ENCODE data around the gene KLK7. TPM values are rescaled to one million over a fixed set of nuclear protein-coding genes. Genes with fewer than 3 reads are reported as not detected.

Gene KLK7
- polyA plus RNA-seq, 4 donors = 4.1 to 23.3 (median 4.6) TPM

GRCh38 chr19:50939596-50939995 is 44.1 kb downstream of the KLK7 start:
- no peak for DNase-seq (ENCODE audit: low read depth in 4 of 4, low spot score in 3 of 4)

GRCh38 chr19:50933640-50934039 is 50.1 kb downstream of the KLK7 start:
- DNase-seq (ENCODE audit: low read depth in 4 of 4, low spot score in 3 of 4) = no peak

GRCh38 chr19:50932690-50933083 is 51.0 kb downstream of the KLK7 start:
- no peak for DNase-seq (ENCODE audit: low read depth in 4 of 4, low spot score in 3 of 4)

- DNase-seq (ENCODE audit: low read depth in 4 of 4, low spot score in 3 of 4) = no peak
Observed at GRCh38 chr19:50932018-50932689, 51.6 kb downstream of the KLK7 start.

GRCh38 chr19:50931023-50931422 is 52.7 kb downstream of the KLK7 start:
- DNase-seq (ENCODE audit: low read depth in 4 of 4, low spot score in 3 of 4) = no peak

- no peak for DNase-seq (ENCODE audit: low read depth in 4 of 4, low spot score in 3 of 4)
Observed at GRCh38 chr19:50928831-50929230, 54.9 kb downstream of the KLK7 start.

Other genes starting within 250 kb of the KLK7 start
- not detected for gene GPR32, start 213.5 kb downstream of the KLK7 start, polyA plus RNA-seq (ENCODE audit: insufficient read length in 4 of 4)
- gene ACP4, start 193.5 kb downstream of the KLK7 start, polyA plus RNA-seq (ENCODE audit: insufficient read length in 4 of 4) = under 1 TPM in 2 of 4 donors, not detected in 2; 0.10 to 0.29 TPM
- gene KLK1, start 160.1 kb downstream of the KLK7 start, polyA plus RNA-seq (ENCODE audit: insufficient read length in 4 of 4) = 1 to 10 TPM; 1.2 to 2.1 (median 1.4) TPM
- gene KLK15, start 150.3 kb downstream of the KLK7 start, polyA plus RNA-seq (ENCODE audit: insufficient read length in 4 of 4) = not detected
- under 1 TPM in 3 of 4 donors, not detected in 1; 0.47 to 0.88 (median 0.66) TPM for gene KLK3, start 129.0 kb downstream of the KLK7 start, polyA plus RNA-seq (ENCODE audit: insufficient read length in 4 of 4)
- under 1 TPM in 2 of 4 donors, not detected in 2; 0.26 to 0.38 TPM for gene KLK2, start 110.5 kb downstream of the KLK7 start, polyA plus RNA-seq (ENCODE audit: insufficient read length in 4 of 4)
- not detected for gene KLK4, start 72.5 kb downstream of the KLK7 start, polyA plus RNA-seq (ENCODE audit: insufficient read length in 4 of 4)
- 1 to 10 TPM; 1.0 to 3.5 (median 1.8) TPM for gene KLK5, start 30.9 kb downstream of the KLK7 start, polyA plus RNA-seq (ENCODE audit: insufficient read length in 4 of 4)
- 10 to 100 TPM; 30.9 to 56.0 (median 34.5) TPM for gene KLK6, start 14.3 kb downstream of the KLK7 start, polyA plus RNA-seq (ENCODE audit: insufficient read length in 4 of 4)
- 10 to 100 TPM in 1 of 4 donors, 1 to 10 TPM in 3; 1.4 to 39.7 (median 3.3) TPM for gene KLK8, start 17.7 kb upstream of the KLK7 start, polyA plus RNA-seq (ENCODE audit: insufficient read length in 4 of 4)
- gene KLK10, start 35.8 kb upstream of the KLK7 start, polyA plus RNA-seq (ENCODE audit: insufficient read length in 4 of 4) = 1 to 10 TPM in 1 of 4 donors, under 1 TPM in 3; 0.20 to 6.1 (median 0.42) TPM
- gene KLK11, start 42.7 kb upstream of the KLK7 start, polyA plus RNA-seq (ENCODE audit: insufficient read length in 4 of 4) = 1 to 10 TPM in 1 of 4 donors, under 1 TPM in 3; 0.40 to 1.1 (median 0.46) TPM
- not detected for gene KLK12, start 51.1 kb upstream of the KLK7 start, polyA plus RNA-seq (ENCODE audit: insufficient read length in 4 of 4)
- under 1 TPM; 0.31 to 0.74 (median 0.68) TPM for gene KLK13, start 81.2 kb upstream of the KLK7 start, polyA plus RNA-seq (ENCODE audit: insufficient read length in 4 of 4)
- gene KLK14, start 99.0 kb upstream of the KLK7 start, polyA plus RNA-seq (ENCODE audit: insufficient read length in 4 of 4) = under 1 TPM; 0.14 to 0.67 (median 0.37) TPM
- gene CTU1, start 124.5 kb upstream of the KLK7 start, polyA plus RNA-seq (ENCODE audit: insufficient read length in 4 of 4) = 1 to 10 TPM; 1.7 to 4.4 (median 2.6) TPM
- gene SIGLEC9, start 141.0 kb upstream of the KLK7 start, polyA plus RNA-seq (ENCODE audit: insufficient read length in 4 of 4) = 1 to 10 TPM; 1.2 to 1.8 (median 1.5) TPM
- under 1 TPM; 0.47 to 0.79 (median 0.59) TPM for gene SIGLEC7, start 158.4 kb upstream of the KLK7 start, polyA plus RNA-seq (ENCODE audit: insufficient read length in 4 of 4)
- 1 to 10 TPM; 1.4 to 3.7 (median 1.9) TPM for gene CD33, start 241.2 kb upstream of the KLK7 start, polyA plus RNA-seq (ENCODE audit: insufficient read length in 4 of 4)

Measured in left renal pelvis (tissue), 4 donors.